ENCODE measurements around the gene CLEC4E. TPM values are rescaled to one million over a fixed set of nuclear protein-coding genes. Genes with fewer than 3 reads are reported as not detected.

CLEC4E gene
- total RNA-seq, 1 donor from 2014 or later: 0.19 TPM

DNA sequence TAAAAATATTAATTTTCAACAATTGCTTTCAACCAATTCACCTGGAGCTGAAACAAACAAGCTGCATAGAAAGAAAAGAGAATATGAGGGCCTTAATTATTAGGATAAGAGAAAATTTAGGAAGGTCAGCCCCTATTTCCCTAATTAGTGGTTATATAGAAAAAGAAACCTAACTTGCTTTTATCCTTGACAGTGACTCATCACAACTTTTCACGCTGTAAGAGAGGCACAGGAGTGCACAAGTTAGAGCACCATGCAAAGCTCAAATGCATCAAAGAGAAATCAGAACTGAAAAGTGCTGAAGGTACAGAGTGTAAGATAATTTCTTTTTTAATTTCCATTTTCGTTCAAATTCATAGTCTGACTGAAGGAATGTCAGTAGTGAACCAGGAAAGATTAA is 22.7 kb downstream of the CLEC4E start:
- TF ChIP-seq, protein P1, sequence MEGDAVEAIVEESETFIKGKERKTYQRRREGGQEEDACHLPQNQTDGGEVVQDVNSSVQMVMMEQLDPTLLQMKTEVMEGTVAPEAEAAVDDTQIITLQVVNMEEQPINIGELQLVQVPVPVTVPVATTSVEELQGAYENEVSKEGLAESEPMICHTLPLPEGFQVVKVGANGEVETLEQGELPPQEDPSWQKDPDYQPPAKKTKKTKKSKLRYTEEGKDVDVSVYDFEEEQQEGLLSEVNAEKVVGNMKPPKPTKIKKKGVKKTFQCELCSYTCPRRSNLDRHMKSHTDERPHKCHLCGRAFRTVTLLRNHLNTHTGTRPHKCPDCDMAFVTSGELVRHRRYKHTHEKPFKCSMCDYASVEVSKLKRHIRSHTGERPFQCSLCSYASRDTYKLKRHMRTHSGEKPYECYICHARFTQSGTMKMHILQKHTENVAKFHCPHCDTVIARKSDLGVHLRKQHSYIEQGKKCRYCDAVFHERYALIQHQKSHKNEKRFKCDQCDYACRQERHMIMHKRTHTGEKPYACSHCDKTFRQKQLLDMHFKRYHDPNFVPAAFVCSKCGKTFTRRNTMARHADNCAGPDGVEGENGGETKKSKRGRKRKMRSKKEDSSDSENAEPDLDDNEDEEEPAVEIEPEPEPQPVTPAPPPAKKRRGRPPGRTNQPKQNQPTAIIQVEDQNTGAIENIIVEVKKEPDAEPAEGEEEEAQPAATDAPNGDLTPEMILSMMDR (IDR thresholded peaks at IDR 0.05; ENCODE audit: borderline replicate concordance): no peak

GRCh38 chr12:8513256-8513655 is 27.4 kb downstream of the CLEC4E start, which contains the start of gene CLEC4D:
Gene CLEC4D, plus strand, starts transcription at chr12:8513503. Its CDS starts 230 bp downstream, at chr12:8513733.
- intact Hi-C loops (cut with micrococcal nuclease): no loop called here
- Histone ChIP-seq H3K36me3 (no peaks in the 10 kb centered on the region), H3K27me3 (ENCODE audit: low read depth) (peaks cover 53% of the 10 kb centered on the region), H3K27ac (replicated peaks) (no peak within 1 kb of the TSS), H3K4me1 (no peaks in the 10 kb centered on the region), H3K4me3 (no peak within 1 kb of the TSS), H3K9me3 (replicated peaks) (no peaks in the 10 kb centered on the region)
- TF ChIP-seq, protein P1 (IDR thresholded peaks at IDR 0.05; ENCODE audit: borderline replicate concordance): no peak
- DNase-seq: no peak

More for the DNA sequence above, 22.7 kb downstream of the CLEC4E start:
- Histone ChIP-seq H3K36me3 (no peaks in the 10 kb centered on the region), H3K4me1 (no peaks in the 10 kb centered on the region), H3K4me3 (no peak overlapping the region), H3K27me3 (ENCODE audit: low read depth) (peaks cover 13% of the 10 kb centered on the region), H3K9me3 (replicated peaks) (peaks cover 4% of the 10 kb centered on the region), H3K27ac (replicated peaks) (no peak overlapping the region)
- no peak for DNase-seq
- intact Hi-C loops (cut with micrococcal nuclease): no loop called here

- H3K36me3 ChIP-seq: no peaks in the 10 kb centered on the region
- H3K4me3 ChIP-seq: no peak overlapping the region
- peaks cover 45% of the 10 kb centered on the region for H3K27me3 ChIP-seq (ENCODE audit: low read depth)
- no peaks in the 10 kb centered on the region for H3K4me1 ChIP-seq
- H3K27ac ChIP-seq (replicated peaks): no peak overlapping the region
- intact Hi-C loops (cut with micrococcal nuclease): no loop called here
- no peak for DNase-seq
- no peaks in the 10 kb centered on the region for H3K9me3 ChIP-seq (replicated peaks)
- TF ChIP-seq, protein P1 (IDR thresholded peaks at IDR 0.05; ENCODE audit: borderline replicate concordance): no peak
Observed at GRCh38 chr12:8508910-8509841, 31.5 kb downstream of the CLEC4E start.

DNA sequence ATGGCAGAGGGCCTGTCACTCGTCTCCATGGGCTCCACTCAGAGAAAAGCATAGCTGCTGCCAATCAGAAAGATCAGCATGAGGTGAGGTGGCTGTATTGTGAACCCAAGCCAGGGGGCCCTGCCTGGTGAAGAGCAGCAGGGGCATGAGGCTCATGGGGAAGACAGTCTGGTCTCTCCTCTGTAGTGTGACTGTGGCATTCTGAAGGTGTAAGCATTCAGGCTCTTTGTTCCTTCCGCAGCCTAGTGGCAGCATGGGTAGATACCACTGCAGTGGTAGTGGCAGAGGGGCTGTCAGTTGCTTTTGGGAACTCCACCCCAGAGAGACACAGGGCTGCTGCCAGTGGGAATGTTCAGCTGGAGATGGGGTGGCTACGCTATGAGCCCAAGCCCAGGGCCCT is 32.5 kb downstream of the CLEC4E start:
- Histone ChIP-seq H3K4me3 (no peak overlapping the region), H3K9me3 (replicated peaks) (no peaks in the 10 kb centered on the region), H3K36me3 (no peaks in the 10 kb centered on the region), H3K27ac (replicated peaks) (no peak overlapping the region), H3K4me1 (no peaks in the 10 kb centered on the region), H3K27me3 (ENCODE audit: low read depth) (peaks cover 45% of the 10 kb centered on the region)
- intact Hi-C loops (cut with micrococcal nuclease): no loop called here
- no peak for DNase-seq
- TF ChIP-seq, protein P1 (IDR thresholded peaks at IDR 0.05; ENCODE audit: borderline replicate concordance): no peak

DNA sequence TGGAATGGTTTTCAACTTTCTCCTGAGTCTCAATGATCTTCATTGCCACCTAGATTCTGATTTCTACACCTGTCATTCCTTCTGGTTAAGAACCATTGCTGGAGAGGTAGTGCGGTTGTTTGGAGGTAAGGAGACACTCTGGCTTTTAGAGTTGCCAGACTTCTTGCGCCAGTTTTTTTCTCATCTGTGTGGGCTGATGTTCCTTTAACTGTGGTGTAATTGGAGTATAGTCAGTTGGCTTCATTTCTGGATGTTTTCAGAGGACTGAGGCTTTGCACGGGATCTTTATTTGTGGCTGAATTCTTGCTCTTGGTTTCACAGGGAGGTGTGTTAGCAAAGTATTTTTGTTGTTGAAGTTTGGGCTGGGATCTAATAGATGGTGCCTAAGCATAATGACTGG is 33.1 kb downstream of the CLEC4E start:
- intact Hi-C loops (cut with micrococcal nuclease): no loop called here
- peaks cover 40% of the 10 kb centered on the region for H3K27me3 ChIP-seq (ENCODE audit: low read depth)
- H3K9me3 ChIP-seq (replicated peaks): no peaks in the 10 kb centered on the region
- TF ChIP-seq, protein P1 (IDR thresholded peaks at IDR 0.05; ENCODE audit: borderline replicate concordance): no peak
- no peak overlapping the region for H3K4me3 ChIP-seq
- H3K27ac ChIP-seq (replicated peaks): no peak overlapping the region
- H3K4me1 ChIP-seq: no peaks in the 10 kb centered on the region
- H3K36me3 ChIP-seq: no peaks in the 10 kb centered on the region
- no peak for DNase-seq
